T1000 (cell line): ENCODE results near the gene ERICH2.
A peak's percentile ranks its signal among the peaks of the same experiment; 100 is the strongest.

ENCODE experiments used
- DNase-seq: peaks from one replicate; lab custom pipeline; 2025; ENCODE audit warnings: mixed read lengths; lab: John Stamatoyannopoulos, UW

ERICH2 gene

DNA sequence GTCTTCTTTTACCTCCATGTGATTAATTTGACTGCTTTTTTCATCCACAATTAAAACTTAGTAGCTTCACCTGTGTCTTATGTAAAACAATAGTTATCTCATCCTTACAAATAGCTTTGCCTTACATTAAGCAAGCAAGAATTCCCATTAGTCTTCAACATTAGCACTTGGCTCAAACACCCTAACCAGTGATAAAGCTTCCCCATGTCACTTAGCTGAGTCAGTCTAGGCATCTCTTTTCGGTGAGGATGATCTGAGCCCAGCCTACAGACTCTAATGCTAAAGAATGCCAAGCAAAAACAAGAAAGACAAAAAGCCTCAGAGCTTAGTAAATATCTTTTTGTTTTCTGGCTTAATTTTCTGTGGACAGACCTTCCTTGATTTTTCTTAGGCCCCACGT is 72.6 kb downstream of the ERICH2 start:
- no peak for DNase-seq

DNA sequence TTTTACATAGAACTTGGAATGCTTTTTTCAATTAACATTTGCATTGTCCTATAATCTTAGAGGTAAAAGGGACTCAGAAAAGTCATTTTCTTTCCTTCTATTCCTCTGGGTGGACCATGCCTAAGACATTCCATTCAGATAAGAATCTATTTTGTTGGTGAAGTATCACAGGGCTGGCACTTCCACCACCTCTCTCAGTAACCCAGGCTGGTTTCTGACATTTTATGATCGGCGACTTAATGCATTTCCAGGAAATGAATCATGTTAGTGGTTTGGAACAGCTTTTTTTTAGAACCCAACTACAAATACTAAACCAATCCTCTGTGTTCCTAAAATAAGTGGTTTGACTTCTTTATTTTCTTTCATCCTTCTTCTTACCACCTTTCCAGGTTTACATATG is 73.5 kb downstream of the ERICH2 start:
- DNase-seq, result peak; percentile 28

DNA sequence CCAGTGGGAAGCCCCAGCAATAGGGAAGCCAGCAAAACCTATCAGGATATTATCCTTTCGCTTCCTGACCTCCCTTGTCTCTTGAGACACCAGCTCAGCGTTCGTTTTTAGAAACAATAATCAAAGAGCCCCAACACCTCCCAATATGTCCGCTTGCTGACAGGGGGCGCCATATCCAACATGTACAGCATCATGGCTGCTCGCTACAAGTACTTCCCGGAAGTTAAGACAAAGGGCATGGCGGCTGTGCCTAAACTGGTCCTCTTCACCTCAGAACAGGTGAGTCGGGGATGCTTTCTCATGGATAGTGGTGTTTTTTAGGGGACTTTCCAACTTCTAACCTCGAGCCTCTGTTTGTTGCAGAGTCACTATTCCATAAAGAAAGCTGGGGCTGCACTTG is 75.2 kb downstream of the ERICH2 start:
- DNase-seq, result no peak

DNA sequence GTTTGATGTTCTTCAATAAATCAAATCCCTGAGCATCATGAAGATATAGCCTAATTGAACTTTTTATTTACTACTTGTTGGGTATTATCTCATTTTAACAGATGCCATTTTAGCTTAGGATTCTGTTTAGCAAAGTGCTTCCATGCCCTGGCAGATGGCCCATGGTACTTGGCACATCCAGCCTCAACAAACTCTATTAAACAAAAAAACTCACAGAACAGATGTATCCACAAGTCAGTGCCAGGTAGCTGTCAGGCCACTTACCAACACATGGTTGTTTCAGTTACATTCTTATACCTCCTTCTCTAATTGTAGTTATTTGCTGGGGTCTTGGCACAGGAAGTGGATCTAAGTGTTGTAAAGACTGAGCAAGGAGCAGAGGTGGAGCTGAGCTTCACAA is 76.1 kb downstream of the ERICH2 start:
- no peak for DNase-seq

DNA sequence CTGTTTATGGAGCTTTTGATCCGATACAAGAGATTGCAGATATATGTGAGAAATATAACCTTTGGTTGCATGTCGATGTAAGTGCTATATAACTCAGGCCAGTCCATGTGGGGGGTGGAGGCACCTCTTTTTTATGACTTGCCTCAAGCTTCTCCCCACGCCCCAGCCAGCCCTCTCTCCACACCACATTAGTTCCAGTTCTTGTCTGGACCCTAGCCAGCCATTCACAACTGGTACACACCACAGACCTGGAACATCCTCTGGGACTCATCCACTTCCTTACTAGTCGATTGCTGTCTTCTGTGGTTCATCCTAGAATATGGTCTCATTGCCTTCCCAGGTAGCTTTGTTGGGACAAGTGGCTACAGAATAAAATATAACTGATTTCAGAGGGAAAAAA is 77.5 kb downstream of the ERICH2 start:
- DNase-seq, result no peak
